HCT116 (cell line): ENCODE results near the gene CNGA3. TPM values are rescaled to one million over a fixed set of nuclear protein-coding genes. Genes with fewer than 3 reads are reported as not detected.

ENCODE experiments used
- ATAC-seq: fragments of 200-7000 bp; cut with Tn5 transposase; 2 replicates; pipeline ENCODE4 v1.9.1; 2020; ENCODE audit warnings: mild to moderate bottlenecking, moderate library complexity
- BruUV-seq: library from RNA; stranded (reverse); fragments of 400-500 nt; replicated peaks from 2 replicates; lab custom pipeline; 2021; lab: Mats Ljungman, UMichigan
- CTCF ChIA-PET: fragments of 300-600 bp; sonication (Branson Sonifier 250); formaldehyde crosslinking; loops from one replicate; lab custom pipeline; 2021; ENCODE audit warnings: antibody characterized with exemption; lab: Charles Lee
- POLR2A ChIA-PET: fragments of 300-600, 350-600 bp; sonication (Branson Sonifier 250); formaldehyde crosslinking; loops from one replicate; lab custom pipeline; 2021; ENCODE audit warnings: antibody characterized with exemption; lab: Charles Lee
- RAD21 ChIA-PET, 2 experiments: fragments of 300-600 bp; sonication (Branson Sonifier 250); formaldehyde crosslinking; loops; one replicate each; lab custom pipeline; 2023; ENCODE audit warnings: low total read pairs in 2 of 2; ENCODE audit not compliant: uncharacterized antibody in 2 of 2, unreplicated experiment in 2 of 2, low non-redundant PET in 1 of 2; lab: Charles Lee
- DNase-seq: peaks from one replicate; pipeline ENCODE4 v3.0.0-alpha.2; 2010; ENCODE audit warnings: low read depth, low spot score
- H2AFZ ChIP-seq: fragments of 200-600 bp; shearing (Covaris generic), sonication (generic); 2 replicates; pipeline ENCODE4 v1.6.1; 2017; ENCODE audit warnings: low read depth, mixed run types, mixed read lengths, antibody characterized with exemption, low read length; ENCODE audit not compliant: poor library complexity, severe bottlenecking
- H3K27ac ChIP-seq: 2 replicates; pipeline ENCODE4 v1.5.1; 2012; ENCODE audit warnings: low read depth, low read length
- H3K27me3 ChIP-seq: fragments of 200-600 bp; sonication (generic); 2 replicates; pipeline ENCODE4 v1.6.1; 2016; ENCODE audit warnings: mixed run types, low read length, mixed read lengths; ENCODE audit not compliant: insufficient read depth
- H3K36me3 ChIP-seq, 2 experiments: fragments of 200-500 bp in 1 of 2; fragments of 200-600 bp in 1 of 2; sonication (Bioruptor generic) in 1 of 2; sonication (generic) in 1 of 2; 2 replicates each; pipeline versions ENCODE4 v1.5.1 to v1.6.1; 2014 to 2016; ENCODE audit warnings: low read length in 2 of 2, inconsistent platforms in 1 of 2, mixed read lengths in 1 of 2, mixed run types in 1 of 2; ENCODE audit not compliant: insufficient read depth in 2 of 2, control insufficient read depth in 1 of 2
- H3K4me1 ChIP-seq, 2 experiments: fragments of 200-600 bp in 1 of 2; sonication (generic) in 1 of 2; 2 replicates each; pipeline versions ENCODE4 v1.5.1 to v1.6.1; 2012 to 2017; ENCODE audit warnings: low read length in 2 of 2, inconsistent platforms in 1 of 2, mild to moderate bottlenecking in 1 of 2, mixed read lengths in 1 of 2, mixed run types in 1 of 2, moderate library complexity in 1 of 2; ENCODE audit not compliant: insufficient read depth in 2 of 2, control insufficient read depth in 1 of 2
- H3K4me2 ChIP-seq: fragments of 200-600 bp; sonication (generic); 2 replicates; pipeline ENCODE4 v1.6.1; 2017; ENCODE audit warnings: mixed run types, low read length, mixed read lengths
- H3K4me3 ChIP-seq, 2 experiments: fragments of 200-600 bp in 1 of 2; sonication (generic) in 1 of 2; replicated peaks in 1 of 2; 2 replicates each; pipeline ENCODE4 v1.5.1; 2011 to 2016; ENCODE audit warnings: low read length in 2 of 2, control low read depth in 1 of 2, low read depth in 1 of 2, mild to moderate bottlenecking in 1 of 2, mixed read lengths in 1 of 2, mixed run types in 1 of 2
- H3K79me2 ChIP-seq: fragments of 200-600 bp; sonication (generic); 2 replicates; pipeline ENCODE4 v1.6.1; 2017; ENCODE audit warnings: mild to moderate bottlenecking, mixed run types, low read length, moderate library complexity, mixed read lengths; ENCODE audit not compliant: insufficient read depth
- H3K9ac ChIP-seq: fragments of 200-600 bp; sonication (generic); 2 replicates; pipeline ENCODE4 v1.6.1; 2016; ENCODE audit warnings: low read length, mixed read lengths
- H3K9me2 ChIP-seq: fragments of 200-600 bp; sonication (generic), shearing (Covaris generic); 2 replicates; pipeline ENCODE4 v1.6.1; 2017; ENCODE audit warnings: mixed run types, mild to moderate bottlenecking, moderate library complexity; ENCODE audit not compliant: insufficient read depth
- H3K9me3 ChIP-seq, 2 experiments: fragments of 200-500 bp in 1 of 2; fragments of 200-600 bp in 1 of 2; sonication (Bioruptor generic) in 1 of 2; sonication (generic) in 1 of 2; 2 replicates each; pipeline ENCODE4 v1.6.1; 2014 to 2017; ENCODE audit warnings: low read length in 2 of 2, mixed read lengths in 2 of 2, inconsistent platforms in 1 of 2, low read depth in 1 of 2, mild to moderate bottlenecking in 1 of 2, mixed run types in 1 of 2, moderate library complexity in 1 of 2; ENCODE audit not compliant: control insufficient read depth in 1 of 2, insufficient read depth in 1 of 2
- H4K20me1 ChIP-seq: fragments of 200-600 bp; sonication (generic), shearing (Covaris generic); 2 replicates; pipeline ENCODE4 v1.6.1; 2017; ENCODE audit warnings: mixed run types, mild to moderate bottlenecking, moderate library complexity; ENCODE audit not compliant: insufficient read depth
- CEBPB ChIP-seq: IDR thresholded peaks from 2 replicates; pipeline ENCODE4 v1.6.1; 2012; ENCODE audit warnings: low read depth
- EGR1 ChIP-seq: IDR thresholded peaks from 2 replicates; pipeline ENCODE4 v1.6.1; 2012; ENCODE audit warnings: low read depth
- ELF1 ChIP-seq: IDR thresholded peaks from 2 replicates; pipeline ENCODE4 v1.6.1; 2012; ENCODE audit warnings: low read depth, borderline replicate concordance
- EZH2 ChIP-seq: fragments of 200-600 bp; sonication (generic); IDR thresholded peaks from 2 replicates; pipeline ENCODE4 v1.6.1; 2017; ENCODE audit warnings: antibody characterized with exemption, mixed run types
- EZH2phosphoT487 ChIP-seq: fragments of 200-600 bp; IDR thresholded peaks from 2 replicates; pipeline ENCODE4 v1.6.1; 2018; ENCODE audit warnings: antibody characterized with exemption, borderline replicate concordance
- POLR2A ChIP-seq: IDR thresholded peaks from 2 replicates; pipeline ENCODE4 v1.7.0; 2011; ENCODE audit warnings: borderline replicate concordance; ENCODE audit not compliant: insufficient read depth, insufficient read length; ENCODE audit errors: extremely low read depth
- POLR2AphosphoS5 ChIP-seq: IDR thresholded peaks from 2 replicates; pipeline ENCODE4 v1.6.1; 2011; ENCODE audit warnings: mild to moderate bottlenecking, low read depth, low read length, moderate library complexity
- RAD21 ChIP-seq: IDR thresholded peaks from 2 replicates; pipeline ENCODE4 v1.6.1; 2012; ENCODE audit warnings: low read depth, mild to moderate bottlenecking
- SP1 ChIP-seq: IDR thresholded peaks from 2 replicates; pipeline ENCODE4 v1.6.1; 2012; ENCODE audit warnings: low read depth
- SRF ChIP-seq: IDR thresholded peaks from 2 replicates; pipeline ENCODE4 v1.6.1; 2012; ENCODE audit warnings: low read depth
- YY1 ChIP-seq: IDR thresholded peaks from 2 replicates; pipeline ENCODE4 v1.6.1; 2011; ENCODE audit warnings: low read length, low read depth, moderate library complexity, mild to moderate bottlenecking; ENCODE audit not compliant: insufficient replicate concordance; ENCODE audit errors: extremely low read depth
- ZNF274 ChIP-seq: fragments of 200-500 bp; sonication (Bioruptor generic); IDR thresholded peaks from 2 replicates; pipeline ENCODE4 v1.6.1; 2014; ENCODE audit warnings: mild to moderate bottlenecking, low read depth, low read length, inconsistent platforms
- intact Hi-C: fragments of 100-400 bp; cut with micrococcal nuclease; formaldehyde crosslinking; loops from 2 replicates; pipeline ENCODE4 v1.10.0; 2022
- total RNA-seq: library from RNA; stranded (reverse); gene quantifications from one replicate; pipeline ENCODE4 v1.2.1, GENCODE V29; 2021; ENCODE audit not compliant: unreplicated experiment
- TF ChIP-seq, protein P1 (sequence below): IDR thresholded peaks from 2 replicates; pipeline ENCODE4 v1.6.1; 2012
- TF ChIP-seq, protein P2 (sequence below): IDR thresholded peaks from 2 replicates; pipeline ENCODE4 v1.6.1; 2012
- TF ChIP-seq, protein P3 (sequence below): IDR thresholded peaks from 2 replicates; pipeline ENCODE4 v1.6.1; 2011; ENCODE audit warnings: mild to moderate bottlenecking, low read length, moderate library complexity; ENCODE audit not compliant: insufficient replicate concordance; ENCODE audit errors: extremely low read depth

The CNGA3 gene
- total RNA-seq, 1 experiment from 2014 or later: not detected

DNA sequence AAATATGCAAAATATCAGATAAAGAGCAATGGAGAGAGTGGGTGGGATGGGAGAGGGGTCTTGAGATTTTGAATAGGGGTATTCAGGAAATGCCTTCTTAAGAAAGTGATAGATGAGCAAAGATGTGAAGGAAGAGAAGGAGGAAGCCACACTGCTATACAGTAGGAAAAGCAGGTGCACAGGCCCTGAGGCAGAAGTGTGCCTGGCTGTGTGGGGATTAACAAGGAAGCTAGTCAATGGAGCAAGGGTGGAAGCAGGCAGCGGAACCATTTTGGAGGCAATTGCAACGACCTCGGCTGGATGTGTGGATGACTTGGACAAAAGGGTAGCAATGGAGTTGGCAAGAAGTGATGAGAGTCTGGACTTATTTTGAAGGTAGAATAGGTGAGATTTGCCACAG is 11.0 kb upstream of the CNGA3 start:
- Histone ChIP-seq H3K9me3 (no peaks in the 10 kb centered on the region; a peak in 1 of 4 replicates), H3K4me3 (no peak overlapping the region), H3K4me2 (no peak overlapping the region), H3K4me1 (no peaks in the 10 kb centered on the region), H3K9ac (no peak overlapping the region), H4K20me1 (no peaks in the 10 kb centered on the region), H3K36me3 (no peaks in the 10 kb centered on the region), H3K27me3 (no peaks in the 10 kb centered on the region), H3K79me2 (no peaks in the 10 kb centered on the region), H3K27ac (no peak overlapping the region), H2AFZ (no peak overlapping the region), H3K9me2 (no peaks in the 10 kb centered on the region)
- intact Hi-C loops: no loop called here
- POLR2A ChIA-PET: no interaction called here
- CTCF ChIA-PET: no interaction called here
- RAD21 ChIA-PET: no interaction called here
- DNase-seq: no peak
- no TSS peak for BruUV-seq
- TF ChIP-seq SRF: no peak
- no peak for TF ChIP-seq ZNF274
- no peak for ATAC-seq

DNA sequence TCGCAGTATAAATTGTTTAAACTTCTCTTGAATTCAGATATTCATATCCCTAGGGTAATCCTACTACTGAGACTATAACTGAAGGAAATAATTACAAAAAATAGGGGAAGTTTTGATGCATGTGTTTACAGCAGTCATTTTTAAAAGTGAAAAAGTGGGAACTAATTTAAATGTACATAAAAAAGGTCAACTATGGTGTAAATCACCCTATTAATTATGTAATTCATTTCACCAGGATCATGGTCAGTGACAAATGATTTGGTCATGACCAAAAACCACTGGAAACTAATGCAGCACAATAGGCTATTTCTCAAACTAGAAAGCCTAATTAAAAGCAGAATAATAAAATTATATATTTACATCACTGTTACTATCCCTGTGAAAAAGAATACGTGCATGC is 5.0 kb upstream of the CNGA3 start:
- DNase-seq: no peak
- POLR2A ChIA-PET: no interaction called here
- peaks cover 21% of the 10 kb centered on the region; the same call in 1 of the 2 replicates for H3K27me3 ChIP-seq
- CTCF ChIA-PET: no interaction called here
- H2AFZ ChIP-seq: no peak overlapping the region
- intact Hi-C loops: no loop called here
- no peaks in the 10 kb centered on the region for H3K79me2 ChIP-seq
- H3K4me1 ChIP-seq: no peaks in the 10 kb centered on the region
- no peaks in the 10 kb centered on the region for H3K9me2 ChIP-seq
- no peak for TF ChIP-seq SP1
- TF ChIP-seq, protein P1, sequence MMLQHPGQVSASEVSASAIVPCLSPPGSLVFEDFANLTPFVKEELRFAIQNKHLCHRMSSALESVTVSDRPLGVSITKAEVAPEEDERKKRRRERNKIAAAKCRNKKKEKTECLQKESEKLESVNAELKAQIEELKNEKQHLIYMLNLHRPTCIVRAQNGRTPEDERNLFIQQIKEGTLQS: no peak
- TF ChIP-seq ZNF274: no peak
- TF ChIP-seq RAD21: no peak
- TF ChIP-seq ELF1: no peak
- no peak for TF ChIP-seq EGR1
- TF ChIP-seq CEBPB: no peak
- TF ChIP-seq, protein P2, sequence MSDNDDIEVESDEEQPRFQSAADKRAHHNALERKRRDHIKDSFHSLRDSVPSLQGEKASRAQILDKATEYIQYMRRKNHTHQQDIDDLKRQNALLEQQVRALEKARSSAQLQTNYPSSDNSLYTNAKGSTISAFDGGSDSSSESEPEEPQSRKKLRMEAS: no peak
- no peak for TF ChIP-seq POLR2AphosphoS5
- TF ChIP-seq EZH2phosphoT487: no peak
- no peak for TF ChIP-seq EZH2
- TF ChIP-seq, protein P3, sequence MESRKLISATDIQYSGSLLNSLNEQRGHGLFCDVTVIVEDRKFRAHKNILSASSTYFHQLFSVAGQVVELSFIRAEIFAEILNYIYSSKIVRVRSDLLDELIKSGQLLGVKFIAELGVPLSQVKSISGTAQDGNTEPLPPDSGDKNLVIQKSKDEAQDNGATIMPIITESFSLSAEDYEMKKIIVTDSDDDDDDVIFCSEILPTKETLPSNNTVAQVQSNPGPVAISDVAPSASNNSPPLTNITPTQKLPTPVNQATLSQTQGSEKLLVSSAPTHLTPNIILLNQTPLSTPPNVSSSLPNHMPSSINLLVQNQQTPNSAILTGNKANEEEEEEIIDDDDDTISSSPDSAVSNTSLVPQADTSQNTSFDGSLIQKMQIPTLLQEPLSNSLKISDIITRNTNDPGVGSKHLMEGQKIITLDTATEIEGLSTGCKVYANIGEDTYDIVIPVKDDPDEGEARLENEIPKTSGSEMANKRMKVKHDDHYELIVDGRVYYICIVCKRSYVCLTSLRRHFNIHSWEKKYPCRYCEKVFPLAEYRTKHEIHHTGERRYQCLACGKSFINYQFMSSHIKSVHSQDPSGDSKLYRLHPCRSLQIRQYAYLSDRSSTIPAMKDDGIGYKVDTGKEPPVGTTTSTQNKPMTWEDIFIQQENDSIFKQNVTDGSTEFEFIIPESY: no peak
- no peak for TF ChIP-seq POLR2A
- TF ChIP-seq YY1: no peak
- TF ChIP-seq, all 23 proteins: peak for 0
- Histone ChIP-seq H3K4me3 (no peak overlapping the region), H3K9ac (no peak overlapping the region), H3K9me3 (no peaks in the 10 kb centered on the region; a peak in 1 of 4 replicates), H3K36me3 (no peaks in the 10 kb centered on the region), H4K20me1 (no peaks in the 10 kb centered on the region), H3K27ac (no peak overlapping the region), H3K4me2 (no peak overlapping the region)
- RAD21 ChIA-PET: no interaction called here
- no peak for ATAC-seq
- no TSS peak for BruUV-seq
